Measurements from ENCODE around the gene BLNK. TPM values are rescaled to one million over a fixed set of nuclear protein-coding genes. Genes with fewer than 3 reads are reported as not detected.

The BLNK gene
- total RNA-seq: not detected in 2 replicates

DNA sequence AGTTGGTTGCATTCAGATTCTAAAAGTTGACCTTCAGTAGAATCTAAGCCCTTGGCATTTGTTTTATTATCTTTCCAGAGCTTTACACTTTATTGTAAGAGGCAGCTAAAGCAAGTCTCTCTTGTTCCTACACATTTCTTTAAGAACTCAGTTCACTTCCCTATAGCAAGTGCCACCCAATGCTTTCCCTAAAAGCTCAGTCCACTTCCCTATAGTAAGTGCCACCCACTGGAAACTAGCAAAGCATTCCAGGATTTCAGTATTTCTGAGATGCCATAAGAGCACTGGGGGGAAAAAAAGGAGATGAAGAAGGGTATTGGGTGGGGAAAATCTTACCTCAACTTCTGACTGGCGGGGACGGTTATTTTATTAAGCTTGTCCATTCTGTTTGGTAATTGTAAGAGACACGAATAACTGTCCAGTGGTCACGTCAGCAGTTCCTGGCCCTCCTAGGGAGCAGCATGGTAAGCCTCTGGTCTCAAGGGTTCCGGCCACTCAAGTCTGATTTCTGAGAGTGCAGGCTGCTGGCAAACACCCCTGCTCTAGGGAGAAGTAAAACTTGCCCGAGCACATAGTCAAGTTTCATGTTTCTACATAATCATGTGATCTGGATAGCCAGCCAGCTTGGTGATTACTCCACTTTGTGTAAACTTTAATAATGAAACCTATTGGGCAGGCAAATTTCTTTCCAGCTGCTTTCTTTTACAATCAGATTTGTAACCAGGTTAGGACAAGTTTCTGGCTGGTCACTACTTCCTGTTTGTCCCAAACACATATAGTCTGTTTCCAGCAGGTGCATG is at the start of gene BLNK:
TSS of gene BLNK (minus strand) at position 554 of the 800 bp plus-strand sequence. CDS start at position 383, 171 bp downstream.

DNA sequence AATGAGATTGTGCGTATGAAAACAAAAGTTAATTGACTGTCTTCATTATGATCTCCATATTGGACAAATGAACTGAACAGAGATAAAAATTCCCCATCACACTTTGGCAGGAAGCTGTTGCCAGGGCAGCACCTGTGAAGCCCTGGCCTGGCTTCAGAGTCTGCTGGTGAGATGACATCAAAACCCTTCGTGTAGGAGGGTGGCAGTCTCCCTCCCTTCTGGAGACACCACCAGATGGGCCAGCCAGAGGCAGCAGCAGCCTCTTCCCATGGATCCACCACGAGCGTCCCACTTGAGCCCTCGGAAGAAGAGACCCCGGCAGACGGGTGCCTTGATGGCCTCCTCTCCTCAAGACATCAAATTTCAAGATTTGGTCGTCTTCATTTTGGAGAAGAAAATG is 32.9 kb upstream of the BLNK start, which contains the start of gene DNTT:
TSS of gene DNTT (plus strand) at position 205 of the 400 bp plus-strand sequence. CDS start at position 269, 64 bp downstream.

Other genes starting within 250 kb of the BLNK start
- gene CCNJ, start 228.0 kb downstream of the BLNK start, total RNA-seq: 28.9 and 32.4 TPM in 2 replicates
- gene ZNF518A, start 141.3 kb downstream of the BLNK start, total RNA-seq: 14.3 and 15.8 TPM in 2 replicates
- not detected in 2 replicates for gene DNTT, start 32.9 kb upstream of the BLNK start, total RNA-seq
- not detected in 2 replicates for gene OPALIN, start 87.4 kb upstream of the BLNK start, total RNA-seq
- gene TLL2, start 242.4 kb upstream of the BLNK start, total RNA-seq: 0.09 and 0.11 TPM in 2 replicates

Measured in dermis lymphatic vessel endothelial cell (primary cell).